Urothelium cell line (cell line): ENCODE measurements around the gene MYO5A.

ENCODE experiments used
- DNase-seq: peaks from one replicate; pipeline ENCODE4 v3.0.0; 2011; ENCODE audit warnings: low spot score, mixed read lengths
- FAIRE-seq: peaks from 2 replicates; lab custom pipeline; 2011; peaks lifted over from hg19 to GRCh38; lab: Jason Lieb, UNC

The MYO5A gene

GRCh38 chr15:52378746-52379394 is 149.8 kb downstream of the MYO5A start:
- DNase-seq, result no peak
- FAIRE-seq, result no peak

GRCh38 chr15:52370010-52370409 is 158.7 kb downstream of the MYO5A start:
- FAIRE-seq (no peak), DNase-seq (no peak)

- FAIRE-seq (no peak), DNase-seq (no peak)
These were observed 159.2 kb downstream of the MYO5A start for GRCh38 chr15:52369455-52369854.

GRCh38 chr15:52369030-52369429 is 159.7 kb downstream of the MYO5A start:
- no peak for FAIRE-seq
- DNase-seq, result no peak

GRCh38 chr15:52368402-52368801 is 160.3 kb downstream of the MYO5A start:
- no peak for DNase-seq
- no peak for FAIRE-seq

- no peak for DNase-seq
- no peak for FAIRE-seq
These were observed 166.2 kb downstream of the MYO5A start for GRCh38 chr15:52362497-52362896.

GRCh38 chr15:52361975-52362494 is 166.6 kb downstream of the MYO5A start:
- FAIRE-seq, result no peak
- no peak for DNase-seq

- DNase-seq, result no peak
- FAIRE-seq, result no peak
These were observed 167.2 kb downstream of the MYO5A start for GRCh38 chr15:52361494-52361893.

- no peak for FAIRE-seq
These were observed 168.2 kb downstream of the MYO5A start for GRCh38 chr15:52360229-52361203.

GRCh38 chr15:52359722-52360121 is 169.0 kb downstream of the MYO5A start:
- no peak for DNase-seq
- FAIRE-seq, result no peak

More at GRCh38 chr15:52360229-52361203, 168.2 kb downstream of the MYO5A start:
- no peak for DNase-seq

GRCh38 chr15:52357949-52358348 is 170.7 kb downstream of the MYO5A start:
- no peak for FAIRE-seq
- DNase-seq, result no peak

GRCh38 chr15:52352086-52352485 is 176.6 kb downstream of the MYO5A start:
- no peak for FAIRE-seq
- no peak for DNase-seq

GRCh38 chr15:52351206-52351908 is 177.3 kb downstream of the MYO5A start:
- no peak for FAIRE-seq

GRCh38 chr15:52350423-52350822 is 178.3 kb downstream of the MYO5A start:
- DNase-seq (no peak), FAIRE-seq (no peak)

More at GRCh38 chr15:52351206-52351908, 177.3 kb downstream of the MYO5A start:
- no peak for DNase-seq

- FAIRE-seq (no peak), DNase-seq (no peak)
These were observed 179.5 kb downstream of the MYO5A start for GRCh38 chr15:52349052-52349700.

- DNase-seq, result no peak
- no peak for FAIRE-seq
These were observed 180.5 kb downstream of the MYO5A start for GRCh38 chr15:52348056-52348745.

- DNase-seq (no peak), FAIRE-seq (no peak)
These were observed 184.1 kb downstream of the MYO5A start for GRCh38 chr15:52344592-52344991.

- no peak for FAIRE-seq
These were observed 184.8 kb downstream of the MYO5A start for GRCh38 chr15:52343831-52344230.

GRCh38 chr15:52340093-52340492 is 188.6 kb downstream of the MYO5A start:
- DNase-seq (no peak), FAIRE-seq (no peak)

More at GRCh38 chr15:52343831-52344230, 184.8 kb downstream of the MYO5A start:
- no peak for DNase-seq

- FAIRE-seq (no peak), DNase-seq (no peak)
These were observed 189.8 kb downstream of the MYO5A start for GRCh38 chr15:52338891-52339290.
